Activated B cell treated with CpG ODN at 0.5 μM for 24 hours (primary cell): ENCODE results near the gene HERC6. TPM values are rescaled to one million over a fixed set of nuclear protein-coding genes. Genes with fewer than 3 reads are reported as not detected.
"Not testable (repeated sequence)": the region's sequence is repeated elsewhere in the genome, so short reads cannot be mapped to it uniquely, and the experiment has no call there.

Experiments
- ATAC-seq: fragments of 200-7000 bp; cut with Tn5 transposase; one replicate; pipeline ENCODE4 v1.10.0; 2021; ENCODE audit warnings: low read depth, mild to moderate bottlenecking, moderate library complexity
- CTCF ChIA-PET: fragments of 350-600 bp; sonication (Branson Sonifier 250); formaldehyde crosslinking; loops from one replicate; lab custom pipeline; 2021; ENCODE audit warnings: antibody characterized with exemption; lab: Charles Lee
- POLR2A ChIA-PET: fragments of 350-600 bp; sonication (Branson Sonifier 250); formaldehyde crosslinking; loops from one replicate; lab custom pipeline; 2021; ENCODE audit warnings: antibody characterized with exemption; lab: Charles Lee
- DNase-seq: peaks from one replicate; pipeline ENCODE4 v3.0.0; 2022
- H3K27ac Mint-ChIP-seq: one replicate; pipeline ENCODE4 v1.8.0; 2020; ENCODE audit warnings: mixed read lengths
- H3K27me3 Mint-ChIP-seq: one replicate; pipeline ENCODE4 v1.8.0; 2021; ENCODE audit warnings: mixed read lengths
- H3K36me3 Mint-ChIP-seq: one replicate; pipeline ENCODE4 v1.8.0; 2021; ENCODE audit warnings: low read depth, mixed read lengths
- H3K4me1 Mint-ChIP-seq: one replicate; pipeline ENCODE4 v1.8.0; 2021; ENCODE audit warnings: mixed read lengths
- H3K4me3 Mint-ChIP-seq: one replicate; pipeline ENCODE4 v1.8.0; 2020; ENCODE audit warnings: mild to moderate bottlenecking, mixed read lengths
- H3K9me3 Mint-ChIP-seq: one replicate; pipeline ENCODE4 v1.8.0; 2020; ENCODE audit warnings: mixed read lengths
- CTCF ChIP-seq: fragments of 200-600 bp; IDR thresholded peaks from one replicate; pipeline ENCODE4 v1.8.0; 2022; ENCODE audit warnings: antibody characterized with exemption, mild to moderate bottlenecking
- intact Hi-C: fragments of 100-400 bp; cut with micrococcal nuclease; formaldehyde crosslinking; loops from one replicate; pipeline ENCODE4 v1.15.1; 2024
- total RNA-seq: library from RNA; stranded (reverse); gene quantifications from 2 replicates; pipeline ENCODE4 v1.2.3, GENCODE V29; 2022

The HERC6 gene
- total RNA-seq, result 11.4 and 12.2 TPM in 2 replicates

GRCh38 chr4:88378691-88379559, at the start of gene HERC6:
Gene HERC6, plus strand, starts transcription at chr4:88378852. Its CDS starts 70 bp downstream, at chr4:88378922.
- POLR2A ChIA-PET, result interaction anchor here (0.6 to 1.5 kb wide), 9 partner anchors 56 to 988 kb away, joined by 3 to 35 read pairs (median 6); partner anchors contain the start of genes HERC3, HERC5, HSD17B11 and PPM1K
- intact Hi-C loops, result loop anchor here (1.0 to 10.0 kb wide), 8 partner anchors 59 to 1154 kb away; partner anchors contain the start of genes HERC3, HERC5, KLHL8 and PPM1K
- peaks cover 31% of the 10 kb centered on the region for H3K4me1 Mint-ChIP-seq

GRCh38 chr4:88333741-88334405, 44.8 kb upstream of the HERC6 start:
- H3K27me3 Mint-ChIP-seq, result peaks cover 2% of the 10 kb centered on the region
- no peaks in the 10 kb centered on the region for H3K9me3 Mint-ChIP-seq
- POLR2A ChIA-PET, result no interaction called here
- ATAC-seq, result no peak
- H3K4me3 Mint-ChIP-seq, result no peak overlapping the region
- TF ChIP-seq CTCF, result no peak
- DNase-seq, result no peak
- CTCF ChIA-PET, result no interaction called here
- H3K4me1 Mint-ChIP-seq, result no peaks in the 10 kb centered on the region
- no peak overlapping the region for H3K27ac Mint-ChIP-seq
- no peaks in the 10 kb centered on the region for H3K36me3 Mint-ChIP-seq
- intact Hi-C loops, result no loop called here

More at GRCh38 chr4:88378691-88379559, at the start of gene HERC6:
- DNase-seq (peak; percentile 64), ATAC-seq (peak; percentile 80)
- Mint-ChIP-seq H3K4me3 (peak within 1 kb of the TSS; percentile 92), H3K36me3 (peaks cover 1% of the 10 kb centered on the region), H3K9me3 (no peaks in the 10 kb centered on the region), H3K27ac (peak within 1 kb of the TSS; percentile 91), H3K27me3 (no peaks in the 10 kb centered on the region)
- CTCF ChIA-PET, result interaction anchor here (1.0 to 1.4 kb wide), 10 partner anchors 10 to 160 kb away, joined by 3 to 12 read pairs (median 4); partner anchors contain the start of genes HERC5 and PPM1K
- TF ChIP-seq CTCF, result no peak

- H3K4me1 Mint-ChIP-seq, result no peaks in the 10 kb centered on the region
- ATAC-seq (no peak), DNase-seq (no peak)
- intact Hi-C loops, result no loop called here
- POLR2A ChIA-PET, result no interaction called here
- TF ChIP-seq CTCF, result no peak
- no peak overlapping the region for H3K4me3 Mint-ChIP-seq
- no peaks in the 10 kb centered on the region for H3K9me3 Mint-ChIP-seq
- no peak overlapping the region for H3K27ac Mint-ChIP-seq
- H3K36me3 Mint-ChIP-seq, result no peaks in the 10 kb centered on the region
- CTCF ChIA-PET, result no interaction called here
- peaks cover 2% of the 10 kb centered on the region for H3K27me3 Mint-ChIP-seq
Observed at GRCh38 chr4:88335092-88335665, 43.5 kb upstream of the HERC6 start.

- H3K4me1 Mint-ChIP-seq, result no peaks in the 10 kb centered on the region
- ATAC-seq (no peak), DNase-seq (no peak)
- CTCF ChIA-PET, result no interaction called here
- H3K27ac Mint-ChIP-seq, result no peak overlapping the region
- intact Hi-C loops, result no loop called here
- no peaks in the 10 kb centered on the region for H3K27me3 Mint-ChIP-seq
- no peak overlapping the region for H3K4me3 Mint-ChIP-seq
- POLR2A ChIA-PET, result no interaction called here
- H3K36me3 Mint-ChIP-seq, result no peaks in the 10 kb centered on the region
- H3K9me3 Mint-ChIP-seq, result no peaks in the 10 kb centered on the region
- TF ChIP-seq CTCF, result no peak
Observed at GRCh38 chr4:88341227-88342192, 37.1 kb upstream of the HERC6 start.

- H3K4me3 Mint-ChIP-seq, H3K27me3 Mint-ChIP-seq, intact Hi-C loops, H3K4me1 Mint-ChIP-seq, DNase-seq, H3K36me3 Mint-ChIP-seq, CTCF ChIA-PET, POLR2A ChIA-PET, H3K27ac Mint-ChIP-seq, ATAC-seq, H3K9me3 Mint-ChIP-seq: not testable (repeated sequence)
Observed at GRCh38 chr4:88346902-88347301, 31.8 kb upstream of the HERC6 start.

GRCh38 chr4:88348761-88349160, 29.9 kb upstream of the HERC6 start:
- H3K27ac Mint-ChIP-seq, H3K27me3 Mint-ChIP-seq, H3K4me3 Mint-ChIP-seq, CTCF ChIA-PET, POLR2A ChIA-PET, H3K36me3 Mint-ChIP-seq, H3K4me1 Mint-ChIP-seq, DNase-seq, ATAC-seq, intact Hi-C loops: not testable (repeated sequence)
- H3K9me3 Mint-ChIP-seq, result peaks cover 11% of the 10 kb centered on the region
